GM21529 (cell line): ENCODE data around the gene METRNL.
"Not testable (repeated sequence)": the region's sequence is repeated elsewhere in the genome, so short reads cannot be mapped to it uniquely, and the experiment has no call there.

Experiments
- ATAC-seq: cut with Tn5 transposase; IDR thresholded peaks from one replicate; pipeline ENCODE4 v1.9.1; 2021; ENCODE audit not compliant: unreplicated experiment

The METRNL gene

GRCh38 chr17:83134456-83134855 is 55.0 kb downstream of the METRNL start:
- ATAC-seq, result not testable (repeated sequence)

- ATAC-seq, result no peak
Observed at GRCh38 chr17:83135692-83136091, 56.3 kb downstream of the METRNL start.

- ATAC-seq, result no peak
Observed at GRCh38 chr17:83136156-83136555, 56.7 kb downstream of the METRNL start.

GRCh38 chr17:83136931-83137330 is 57.5 kb downstream of the METRNL start:
- no peak for ATAC-seq

- ATAC-seq, result no peak
Observed at GRCh38 chr17:83137523-83137922, 58.1 kb downstream of the METRNL start.

- ATAC-seq, result no peak
Observed at GRCh38 chr17:83138820-83139219, 59.4 kb downstream of the METRNL start.

GRCh38 chr17:83139541-83140248 is 60.3 kb downstream of the METRNL start:
- ATAC-seq, result not testable (repeated sequence)

GRCh38 chr17:83140249-83140566 is 60.8 kb downstream of the METRNL start:
- ATAC-seq, result not testable (repeated sequence)

- ATAC-seq, result no peak
Observed at GRCh38 chr17:83142619-83143018, 63.2 kb downstream of the METRNL start.

- no peak for ATAC-seq
Observed at GRCh38 chr17:83143817-83144231, 64.4 kb downstream of the METRNL start.
